ENCODE data around the gene CCT5.

The CCT5 gene

GRCh38 chr5:10304932-10305331, 54.9 kb downstream of the CCT5 start:
- DNase-seq, result no peak

GRCh38 chr5:10306114-10306513, 56.0 kb downstream of the CCT5 start:
- no peak for DNase-seq

GRCh38 chr5:10306806-10307205, 56.7 kb downstream of the CCT5 start:
- no peak for DNase-seq

GRCh38 chr5:10307206-10308148, 57.4 kb downstream of the CCT5 start, which contains the start of gene CMBL:
Gene CMBL (minus strand): TSS chr5:10307902. CDS start chr5:10290762, 17,140 bp downstream.
- peak; percentile 20 for DNase-seq

- DNase-seq, result no peak
Observed at GRCh38 chr5:10308844-10309243, 58.8 kb downstream of the CCT5 start.

- DNase-seq, result no peak
Observed at GRCh38 chr5:10310066-10310779, 60.1 kb downstream of the CCT5 start.

GRCh38 chr5:10310835-10311570, 60.9 kb downstream of the CCT5 start:
- DNase-seq, result peak; percentile 47

- no peak for DNase-seq
Observed at GRCh38 chr5:10311595-10312425, 61.7 kb downstream of the CCT5 start.

- no peak for DNase-seq
Observed at GRCh38 chr5:10315201-10315600, 65.1 kb downstream of the CCT5 start.

All from activated CD4-positive, alpha-beta T cell treated with anti-CD3 and anti-CD28 coated beads, Interleukin-10, Interleukin-2, amounts not matched to agents 100 ng/mL and 50 ng/mL, durations not matched to agents 16 hours and 8 hours (primary cell).